Trophoblast cell (in vitro differentiated cells and primary cell): ENCODE data around the gene SLIT3.

ENCODE experiments used
- DNase-seq, 2 donors: peaks; one replicate each; pipeline ENCODE4 v3.0.0-alpha.2; 2016
- H2AFZ ChIP-seq: 2 replicates; pipeline ENCODE4 v1.6.1; 2013; ENCODE audit warnings: low read length, moderate library complexity, mild to moderate bottlenecking; ENCODE audit not compliant: insufficient read depth, poor library complexity
- H2AK5ac ChIP-seq: 2 replicates; pipeline ENCODE4 v1.6.1; 2013; ENCODE audit warnings: mild to moderate bottlenecking, low read length
- H2BK120ac ChIP-seq: 2 replicates; pipeline ENCODE4 v1.6.1; 2013; ENCODE audit warnings: low read length, mild to moderate bottlenecking, moderate library complexity; ENCODE audit not compliant: insufficient read depth, poor library complexity
- H2BK12ac ChIP-seq: 2 replicates; pipeline ENCODE4 v1.6.1; 2013; ENCODE audit warnings: mild to moderate bottlenecking, low read length, moderate library complexity
- H2BK5ac ChIP-seq: 2 replicates; pipeline ENCODE4 v1.6.1; 2013; ENCODE audit warnings: low read length, low read depth, moderate library complexity, mild to moderate bottlenecking; ENCODE audit not compliant: poor library complexity
- H3K14ac ChIP-seq: 2 replicates; pipeline ENCODE4 v1.6.1; 2013; ENCODE audit warnings: mild to moderate bottlenecking, low read length
- H3K18ac ChIP-seq: 2 replicates; pipeline ENCODE4 v1.6.1; 2013; ENCODE audit warnings: mild to moderate bottlenecking, low read length
- H3K23ac ChIP-seq: 2 replicates; pipeline ENCODE4 v1.6.1; 2013; ENCODE audit warnings: low read length
- H3K27ac ChIP-seq: 2 replicates; pipeline ENCODE4 v1.5.1; 2013; ENCODE audit warnings: low read depth, mild to moderate bottlenecking, inconsistent platforms, low read length, moderate library complexity
- H3K27me3 ChIP-seq: 2 replicates; pipeline ENCODE4 v1.6.1; 2013; ENCODE audit warnings: inconsistent platforms, mild to moderate bottlenecking, low read length, moderate library complexity; ENCODE audit not compliant: insufficient read depth
- H3K36me3 ChIP-seq, 2 experiments: 1 replicate in 1 of 2; 2 replicates in 1 of 2; pipeline ENCODE4 v1.6.1; 2013; ENCODE audit warnings: low read length in 2 of 2, mild to moderate bottlenecking in 2 of 2, moderate library complexity in 1 of 2; ENCODE audit not compliant: insufficient read depth in 2 of 2, control insufficient read depth in 1 of 2
- H3K4ac ChIP-seq: 2 replicates; pipeline ENCODE4 v1.6.1; 2013; ENCODE audit warnings: low read depth, mild to moderate bottlenecking, low read length, moderate library complexity
- H3K4me1 ChIP-seq, 2 experiments: 1 replicate in 1 of 2; 2 replicates in 1 of 2; pipeline ENCODE4 v1.6.1; 2013; ENCODE audit warnings: low read length in 2 of 2, mild to moderate bottlenecking in 2 of 2, moderate library complexity in 1 of 2; ENCODE audit not compliant: insufficient read depth in 2 of 2, control insufficient read depth in 1 of 2
- H3K4me2 ChIP-seq: 2 replicates; pipeline ENCODE4 v1.6.1; 2013; ENCODE audit warnings: inconsistent platforms, mild to moderate bottlenecking, low read length, moderate library complexity
- H3K4me3 ChIP-seq: 2 replicates; pipeline ENCODE4 v1.5.1; 2013; ENCODE audit warnings: mild to moderate bottlenecking, low read depth, low read length, inconsistent platforms
- H3K79me1 ChIP-seq: one replicate; pipeline ENCODE4 v1.6.1; 2013; ENCODE audit warnings: low read length
- H3K79me2 ChIP-seq: 2 replicates; pipeline ENCODE4 v1.6.1; 2013; ENCODE audit warnings: low read length, mild to moderate bottlenecking; ENCODE audit not compliant: control insufficient read depth, insufficient read depth, poor library complexity
- H3K9ac ChIP-seq: 2 replicates; pipeline ENCODE4 v1.6.1; 2013; ENCODE audit warnings: mild to moderate bottlenecking, low read length
- H3K9me3 ChIP-seq: 2 replicates; pipeline ENCODE4 v1.6.1; 2013; ENCODE audit warnings: low read depth, mild to moderate bottlenecking, control low read depth, inconsistent platforms, low read length; ENCODE audit not compliant: insufficient read depth
- H4K12ac ChIP-seq: 2 replicates; pipeline ENCODE4 v1.6.1; 2013; ENCODE audit warnings: low read depth, mild to moderate bottlenecking, low read length, moderate library complexity
- H4K8ac ChIP-seq: 2 replicates; pipeline ENCODE4 v1.6.1; 2013; ENCODE audit warnings: low read depth, mild to moderate bottlenecking, low read length, moderate library complexity
- H4K91ac ChIP-seq: one replicate; pipeline ENCODE4 v1.6.1; 2013; ENCODE audit warnings: low read depth, mild to moderate bottlenecking, low read length, moderate library complexity
- WGBS: extraction: QIAGEN DNeasy Blood & Tissue Kit; methylation state at CpG from one replicate; pipeline ENCODE4 v1.1.7; 2013; ENCODE audit warnings: missing lambda C conversion rate; ENCODE audit not compliant: insufficient read length, insufficient coverage; ENCODE audit errors: extremely low coverage; 5-methylcytosine and 5-hydroxymethylcytosine counted together

SLIT3 gene

GRCh38 chr5:168842571-168843205 is 458.3 kb downstream of the SLIT3 start:
- no peak overlapping the region for H3K4ac ChIP-seq
- H3K79me2 ChIP-seq: no peaks in the 10 kb centered on the region
- H3K23ac ChIP-seq: no peak overlapping the region
- no peak overlapping the region for H3K4me3 ChIP-seq
- no peak for DNase-seq
- no CpG with 5 or more reads among the region's 9 CpGs for WGBS
- no peak overlapping the region for H2BK12ac ChIP-seq
- H2AK5ac ChIP-seq: no peak overlapping the region
- H3K9ac ChIP-seq: no peak overlapping the region
- H2BK120ac ChIP-seq: no peak overlapping the region
- H3K4me2 ChIP-seq: no peak overlapping the region
- H3K4me1 ChIP-seq: no peaks in the 10 kb centered on the region
- H2AFZ ChIP-seq: no peak overlapping the region
- H4K8ac ChIP-seq: no peak overlapping the region
- H3K27ac ChIP-seq: no peak overlapping the region
- no peaks in the 10 kb centered on the region for H3K9me3 ChIP-seq
- H3K79me1 ChIP-seq: no peaks in the 10 kb centered on the region
- H3K27me3 ChIP-seq: no peaks in the 10 kb centered on the region
- no peak overlapping the region for H4K12ac ChIP-seq
- no peak overlapping the region for H3K14ac ChIP-seq
- no peak overlapping the region for H4K91ac ChIP-seq
- H3K18ac ChIP-seq: no peak overlapping the region
- no peak overlapping the region for H2BK5ac ChIP-seq
- H3K36me3 ChIP-seq: peaks cover 5% of the 10 kb centered on the region in 2 experiments

- Histone ChIP-seq H3K27ac (no peak overlapping the region), H3K9ac (no peak overlapping the region), H3K27me3 (no peaks in the 10 kb centered on the region), H3K4ac (no peak overlapping the region), H3K36me3 (peaks cover 0 to 4% of the 10 kb centered on the region in 2 experiments), H4K8ac (no peak overlapping the region), H3K14ac (no peak overlapping the region), H4K91ac (no peak overlapping the region), H4K12ac (no peak overlapping the region), H2BK120ac (no peak overlapping the region), H3K18ac (no peak overlapping the region), H2AK5ac (no peak overlapping the region), H2BK5ac (no peak overlapping the region), H3K79me2 (no peaks in the 10 kb centered on the region), H3K4me3 (no peak overlapping the region), H2BK12ac (no peak overlapping the region), H3K4me2 (no peak overlapping the region), H3K79me1 (no peaks in the 10 kb centered on the region), H3K4me1 (no peaks in the 10 kb centered on the region), H2AFZ (no peak overlapping the region), H3K23ac (no peak overlapping the region), H3K9me3 (no peaks in the 10 kb centered on the region)
- DNase-seq: no peak
- WGBS: no CpG with 5 or more reads among the region's 3 CpGs
Observed at GRCh38 chr5:168837852-168838251, 463.1 kb downstream of the SLIT3 start.

- Histone ChIP-seq H4K12ac (no peak overlapping the region), H3K9ac (no peak overlapping the region), H3K9me3 (no peaks in the 10 kb centered on the region), H4K91ac (no peak overlapping the region), H3K18ac (no peak overlapping the region), H3K79me2 (no peaks in the 10 kb centered on the region), H2AK5ac (no peak overlapping the region), H4K8ac (no peak overlapping the region), H2BK120ac (no peak overlapping the region), H3K4me1 (no peaks in the 10 kb centered on the region), H3K4me2 (no peak overlapping the region), H3K14ac (no peak overlapping the region), H3K79me1 (no peaks in the 10 kb centered on the region), H3K4me3 (no peak overlapping the region), H3K36me3 (peaks cover 0 to 4% of the 10 kb centered on the region in 2 experiments), H2BK5ac (no peak overlapping the region), H3K27me3 (no peaks in the 10 kb centered on the region), H3K27ac (no peak overlapping the region), H2AFZ (no peak overlapping the region), H3K4ac (no peak overlapping the region), H3K23ac (no peak overlapping the region), H2BK12ac (no peak overlapping the region)
- no peak for DNase-seq
- no CpG with 5 or more reads among the region's 7 CpGs for WGBS
Observed at GRCh38 chr5:168836603-168837231, 464.2 kb downstream of the SLIT3 start.

GRCh38 chr5:168833936-168834335 is 467.0 kb downstream of the SLIT3 start:
- Histone ChIP-seq H2BK120ac (no peak overlapping the region), H2AFZ (no peak overlapping the region), H3K4me2 (no peak overlapping the region), H4K12ac (no peak overlapping the region), H3K27me3 (no peaks in the 10 kb centered on the region), H3K9ac (no peak overlapping the region), H3K79me1 (no peaks in the 10 kb centered on the region), H3K14ac (no peak overlapping the region), H2BK12ac (no peak overlapping the region), H3K4ac (no peak overlapping the region), H2AK5ac (no peak overlapping the region), H4K8ac (no peak overlapping the region), H3K18ac (no peak overlapping the region), H3K27ac (no peak overlapping the region), H3K9me3 (peaks cover 2% of the 10 kb centered on the region), H3K79me2 (no peaks in the 10 kb centered on the region), H3K36me3 (peaks cover 0 to 3% of the 10 kb centered on the region in 2 experiments), H2BK5ac (no peak overlapping the region), H3K23ac (no peak overlapping the region), H3K4me1 (no peaks in the 10 kb centered on the region), H4K91ac (no peak overlapping the region), H3K4me3 (no peak overlapping the region)
- no peak for DNase-seq
- WGBS: no CpG with 5 or more reads among the region's 4 CpGs
